A673 (cell line): Measurements from ENCODE around the gene DMAC2.

ENCODE experiments used
- CTCF ChIP-seq: fragments of 300-800, 200-600 bp; sonication (generic); conservative IDR thresholded peaks from 2 replicates; pipeline ENCODE4 v1.5.1; 2017; ENCODE audit warnings: low read depth, mild to moderate bottlenecking, antibody characterized with exemption, low read length, moderate library complexity, mixed read lengths
- EZH2 ChIP-seq: fragments of 200-600 bp; sonication (generic); IDR thresholded peaks from 2 replicates; pipeline ENCODE4 v1.6.1; 2017; ENCODE audit warnings: borderline replicate concordance, low read depth, mild to moderate bottlenecking, mixed read lengths, antibody characterized with exemption, low read length; ENCODE audit not compliant: poor library complexity, severe bottlenecking

- TF ChIP-seq EZH2 (no peak), CTCF (no peak)
Measured at GRCh38 chr19:41441321-41441945, 1.7 kb upstream of the DMAC2 start.
